Stimulated activated CD4-positive, alpha-beta T cell treated with anti-CD3 and anti-CD28 coated beads, Interleukin-4, amount 100 ng/mL, for 1 hour (primary cell): ENCODE data around the gene ARL16.

Experiments used
- DNase-seq: peaks from one replicate; pipeline ENCODE4 v3.0.0-alpha.2; 2020

ARL16 gene

GRCh38 chr17:81666092-81666341, 17.6 kb downstream of the ARL16 start:
- DNase-seq = no peak

- peak; percentile 67 for DNase-seq
These were observed 18.1 kb downstream of the ARL16 start for GRCh38 chr17:81665205-81666091.

GRCh38 chr17:81664051-81664470, 19.5 kb downstream of the ARL16 start:
- no peak for DNase-seq

DNA sequence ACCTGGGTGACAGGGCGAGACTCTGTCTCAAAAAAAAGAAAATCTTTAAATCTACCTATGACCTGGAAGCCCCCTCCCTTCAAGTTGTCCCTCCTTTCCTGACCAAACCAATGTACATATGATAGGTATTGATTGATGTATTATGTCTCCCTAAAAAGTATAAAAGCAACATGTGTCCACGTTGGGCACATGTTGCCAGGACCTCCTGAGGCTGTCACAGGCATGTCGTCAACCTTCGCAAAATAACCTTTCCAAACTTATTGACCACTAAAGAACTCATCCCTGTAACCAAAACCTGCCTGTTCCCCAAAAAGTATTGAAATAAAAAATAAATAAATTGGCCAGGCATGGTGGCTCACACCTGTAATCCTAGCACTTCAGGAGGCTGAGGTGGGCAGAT, 21.6 kb downstream of the ARL16 start:
- DNase-seq = no peak

- no peak for DNase-seq
These were observed 23.2 kb downstream of the ARL16 start for GRCh38 chr17:81660441-81660840.

DNA sequence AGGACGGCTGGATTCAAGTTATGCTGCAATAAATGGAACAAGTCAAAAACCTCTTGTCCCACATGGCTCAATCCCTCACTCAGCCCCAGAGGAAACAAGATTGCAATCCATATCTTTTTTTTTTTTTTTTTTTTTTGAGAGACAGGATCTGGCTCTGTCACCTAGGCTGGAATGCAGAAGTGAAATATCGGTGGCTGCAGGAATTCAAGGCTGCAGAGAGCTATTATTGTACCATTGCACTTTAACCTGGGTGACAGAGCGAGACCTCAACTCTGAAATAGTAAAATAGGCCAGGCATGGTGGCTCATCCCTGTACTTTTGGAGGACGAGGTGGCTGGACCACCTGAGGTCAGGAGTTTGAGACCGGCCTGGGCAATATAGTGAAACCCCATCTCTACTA, 24.6 kb downstream of the ARL16 start:
- DNase-seq = no peak

DNA sequence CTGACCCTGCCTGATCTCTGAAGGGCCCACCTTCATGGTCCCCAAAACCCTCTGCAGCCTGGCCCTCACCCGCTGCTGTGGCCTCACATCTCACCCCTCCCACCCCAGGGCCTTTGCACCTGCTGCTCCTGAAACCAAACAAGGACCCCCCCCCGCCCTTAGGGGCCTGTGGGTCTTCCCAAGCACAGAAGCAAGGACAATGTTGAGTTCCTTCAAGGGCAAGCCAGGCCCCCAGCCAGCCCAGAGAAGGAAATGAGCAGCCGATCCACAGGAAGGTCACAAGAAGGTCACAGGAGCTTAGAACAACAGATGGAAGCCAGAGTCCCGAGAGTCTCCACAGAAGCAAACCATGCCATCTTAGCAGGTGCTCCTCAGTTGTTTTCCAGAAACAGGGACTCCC, 26.8 kb downstream of the ARL16 start:
- DNase-seq = no peak

DNA sequence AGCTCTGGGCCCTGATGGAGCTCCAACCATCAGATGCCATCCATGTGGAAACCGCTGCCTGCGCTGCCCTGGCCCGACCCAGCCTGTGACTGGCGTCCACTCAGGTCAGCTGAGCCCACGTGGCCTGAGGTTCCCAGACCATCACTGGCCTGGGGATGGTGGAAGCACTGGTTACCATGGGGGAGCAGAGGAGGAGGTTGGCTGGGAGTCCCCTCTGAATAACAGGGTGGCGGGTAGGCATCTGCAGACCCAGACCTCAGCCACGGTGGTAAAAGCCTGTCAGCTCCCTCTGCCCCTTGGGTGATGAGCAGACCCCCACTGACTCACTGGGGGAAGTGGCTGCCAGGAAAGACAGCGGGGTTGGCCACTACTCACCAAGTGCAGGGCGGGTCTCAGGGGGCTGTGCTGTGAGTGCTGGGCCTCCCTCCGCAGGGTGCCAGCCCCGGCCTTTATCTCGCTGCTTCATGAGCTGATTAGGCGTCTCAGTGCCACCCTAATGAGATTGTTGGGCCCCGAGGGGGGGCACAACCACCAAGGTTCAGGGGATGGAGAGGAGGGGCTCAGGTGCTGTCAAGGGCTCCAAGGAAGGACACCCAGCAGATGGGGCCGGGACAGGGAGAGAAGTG, 27.4 kb downstream of the ARL16 start, which contains the start of gene PDE6G:
TSS of gene PDE6G (minus strand) at position 425 of the 626 bp plus-strand sequence. CDS start 3,237 bp downstream, outside the sequence.
- no peak for DNase-seq

DNA sequence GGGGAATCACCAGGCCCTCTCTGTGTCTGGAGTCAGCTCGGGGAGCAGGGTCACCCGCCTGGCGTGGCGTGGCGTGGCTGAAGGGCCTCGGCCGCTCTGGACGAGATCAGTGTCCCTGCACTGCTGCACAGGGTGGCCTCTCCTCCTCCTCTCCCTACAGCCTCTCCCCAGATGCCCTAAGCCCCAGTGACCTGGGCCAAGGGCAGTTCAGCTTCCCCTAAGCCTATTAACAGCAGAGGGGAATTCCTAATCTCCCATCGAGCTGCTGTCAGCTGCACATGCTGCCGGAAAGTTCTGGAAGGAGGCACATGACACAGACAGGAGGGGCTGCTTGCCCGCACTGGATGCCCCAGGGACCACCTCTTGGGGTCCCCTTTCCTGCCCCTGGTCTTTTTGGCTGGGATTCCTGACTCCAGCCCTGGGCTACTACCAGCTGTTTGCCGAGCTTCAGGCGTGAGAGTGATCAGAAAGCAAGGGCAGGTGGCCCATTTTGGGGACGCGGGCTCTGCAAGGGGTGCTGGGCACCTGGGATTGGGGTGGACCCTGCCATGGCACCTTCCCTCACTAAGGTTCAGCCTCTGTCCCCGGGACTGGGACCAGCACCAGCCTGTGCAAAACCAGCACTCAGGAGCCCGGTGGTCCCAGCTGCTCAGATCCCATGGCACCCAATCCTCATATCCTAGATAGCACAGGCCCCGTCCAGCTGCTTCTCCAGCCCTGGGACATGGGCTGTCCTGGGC, 28.0 kb downstream of the ARL16 start:
- DNase-seq = no peak

DNA sequence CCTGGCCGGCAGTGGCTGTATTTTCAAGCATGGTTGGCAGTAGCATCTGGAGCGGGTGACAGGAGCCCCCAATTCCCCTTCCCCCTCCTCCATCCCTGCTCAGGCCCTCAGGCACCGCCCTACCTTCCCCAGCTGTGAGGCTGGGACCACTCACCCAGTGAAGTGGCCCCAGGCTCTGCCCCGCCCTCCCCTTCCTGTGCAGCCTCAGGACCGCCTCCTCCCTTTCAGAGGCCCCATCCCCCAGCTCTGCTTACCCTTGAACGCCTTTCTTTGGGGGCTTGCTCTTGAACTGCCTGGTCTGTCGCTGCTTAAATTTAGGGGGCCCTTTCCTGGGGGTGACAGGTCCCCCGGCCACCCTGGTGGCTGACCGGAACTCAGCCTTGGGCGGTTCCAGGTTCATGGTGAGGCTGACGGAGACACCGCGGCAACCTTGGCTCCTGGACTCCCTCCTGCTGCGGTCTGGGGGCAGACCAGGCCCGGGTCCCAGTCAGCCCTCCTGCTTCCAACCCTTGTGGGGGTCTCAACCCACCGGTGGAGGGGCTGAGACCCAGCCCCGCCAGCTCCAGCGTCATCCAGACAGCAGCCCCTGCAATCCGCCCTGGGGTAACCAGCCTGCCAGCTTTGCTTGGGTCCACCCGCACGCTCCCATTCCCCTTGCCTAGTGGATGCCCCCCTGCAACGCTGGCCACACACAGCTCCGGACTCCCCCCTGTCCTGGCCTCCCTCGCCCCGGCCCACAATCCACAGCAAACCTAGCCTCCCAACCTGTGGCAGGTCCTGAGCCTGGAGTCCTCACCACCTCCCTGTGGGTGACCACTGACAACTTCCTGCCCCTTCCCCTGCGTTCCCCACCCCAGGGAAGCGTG, 30.5 kb downstream of the ARL16 start:
- DNase-seq = no peak

DNA sequence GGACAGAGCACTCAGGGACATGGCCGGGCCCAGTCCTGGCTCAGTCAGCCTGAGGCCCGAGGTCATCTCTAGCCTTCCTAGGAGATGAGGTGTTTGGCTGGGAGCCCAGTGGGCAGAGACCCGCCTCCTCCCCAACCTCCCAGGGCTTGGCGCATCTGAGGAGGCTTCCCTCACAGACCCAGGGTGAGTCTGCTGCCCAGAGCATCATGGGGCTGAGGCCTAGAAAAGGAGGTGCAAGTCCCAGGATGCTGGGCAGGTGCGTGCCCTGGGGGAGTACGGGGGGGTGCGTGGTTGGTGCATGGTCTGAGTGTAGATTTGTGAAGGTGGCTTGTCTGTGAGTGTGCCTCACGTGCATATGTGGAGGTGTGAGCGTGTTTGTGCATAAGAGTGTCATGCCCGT, 31.9 kb downstream of the ARL16 start:
- DNase-seq = no peak

DNA sequence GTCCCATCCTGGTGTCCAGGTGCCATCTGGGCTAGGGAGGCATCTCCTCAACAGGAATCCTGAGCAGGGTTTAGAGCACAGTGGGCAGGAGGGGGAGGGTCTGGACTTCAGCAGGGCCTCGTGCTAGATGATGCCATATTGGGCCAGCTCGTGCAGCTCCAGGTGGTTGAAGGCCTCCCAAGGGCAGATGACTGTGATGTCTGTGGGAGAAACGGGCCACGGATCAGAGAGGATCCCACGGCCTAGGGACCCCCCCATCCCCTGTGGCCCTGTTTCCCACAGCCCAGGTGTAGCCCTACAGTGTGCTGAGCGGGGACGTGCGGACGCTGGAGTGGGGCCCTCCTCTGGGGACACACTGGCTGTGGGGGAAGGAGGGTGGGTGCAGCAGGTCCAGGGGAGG, 32.6 kb downstream of the ARL16 start:
- no peak for DNase-seq

- DNase-seq = no peak
These were observed 34.9 kb downstream of the ARL16 start for GRCh38 chr17:81648707-81649085.

DNA sequence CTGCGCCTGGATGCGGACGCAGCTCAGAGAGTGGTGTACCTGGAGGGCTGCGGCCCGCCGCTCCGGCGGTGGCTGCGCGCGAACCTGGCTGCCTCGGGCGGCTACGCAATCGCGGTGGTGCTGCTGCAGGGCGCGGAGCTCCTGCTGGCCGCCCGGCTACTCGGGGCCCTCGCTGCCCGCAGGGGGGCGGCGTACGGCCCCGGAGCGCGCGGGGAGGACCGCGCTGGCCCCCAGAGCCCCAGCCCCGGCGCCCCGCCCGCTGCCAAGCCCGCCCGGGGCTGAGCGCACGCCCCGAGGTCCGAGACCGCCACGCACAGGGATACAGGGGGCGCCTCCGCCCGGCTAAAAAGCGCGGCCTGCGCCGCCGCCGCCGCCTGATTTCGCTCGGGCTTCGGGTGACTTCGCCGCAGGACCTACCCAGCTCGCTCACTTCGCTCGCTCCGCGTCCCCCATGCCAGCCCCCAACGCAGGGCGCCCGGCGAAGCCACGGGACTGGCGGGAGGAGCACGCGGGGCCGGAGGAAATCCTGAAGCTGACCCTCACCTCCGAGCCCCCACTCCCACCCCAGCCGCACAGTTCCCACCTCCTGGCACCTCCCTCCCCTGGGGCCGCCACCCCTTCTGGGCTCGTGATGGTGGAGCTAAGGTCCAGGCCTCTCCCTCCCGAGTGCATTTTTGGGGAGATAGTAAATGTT, 35.4 kb downstream of the ARL16 start:
- no peak for DNase-seq

- DNase-seq = no peak
These were observed 36.0 kb downstream of the ARL16 start for GRCh38 chr17:81647640-81648012.

DNA sequence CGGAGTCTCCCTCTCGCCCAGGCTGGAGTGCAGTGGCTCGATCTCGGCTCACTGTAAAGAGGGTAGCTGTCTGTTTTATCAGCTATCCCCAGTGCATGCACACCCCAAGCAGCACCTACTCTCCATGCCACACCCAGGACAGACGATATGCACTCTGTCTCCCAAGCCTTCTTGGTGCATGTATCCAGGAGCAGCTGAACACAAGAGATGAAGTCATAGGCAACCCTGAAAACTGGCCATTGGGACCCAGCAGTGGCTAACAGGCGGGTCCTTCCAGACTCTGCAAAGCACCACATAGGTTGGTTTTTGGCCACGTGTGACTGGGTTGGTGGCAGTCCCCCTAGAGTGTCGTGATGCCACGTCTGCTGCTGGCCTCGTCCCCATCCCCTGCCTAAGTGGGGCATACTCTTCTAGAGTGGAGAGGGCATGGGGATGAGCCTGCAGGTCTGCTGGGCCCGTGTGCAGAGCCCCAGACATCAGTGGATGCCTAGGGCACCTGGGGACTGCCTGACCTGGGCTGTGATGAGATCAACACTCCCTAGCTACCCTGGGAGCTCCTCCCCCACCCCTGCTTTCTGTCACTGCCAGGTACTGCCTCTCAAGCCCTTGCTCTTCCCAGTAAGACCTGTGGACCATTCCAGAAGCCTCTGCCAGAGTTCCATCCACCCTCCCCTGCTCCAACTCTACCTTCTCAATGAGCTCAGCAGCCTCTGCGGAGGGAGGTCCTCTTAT, 36.6 kb downstream of the ARL16 start:
- DNase-seq = no peak

- no peak for DNase-seq
These were observed 38.3 kb downstream of the ARL16 start for GRCh38 chr17:81644976-81645952.

DNA sequence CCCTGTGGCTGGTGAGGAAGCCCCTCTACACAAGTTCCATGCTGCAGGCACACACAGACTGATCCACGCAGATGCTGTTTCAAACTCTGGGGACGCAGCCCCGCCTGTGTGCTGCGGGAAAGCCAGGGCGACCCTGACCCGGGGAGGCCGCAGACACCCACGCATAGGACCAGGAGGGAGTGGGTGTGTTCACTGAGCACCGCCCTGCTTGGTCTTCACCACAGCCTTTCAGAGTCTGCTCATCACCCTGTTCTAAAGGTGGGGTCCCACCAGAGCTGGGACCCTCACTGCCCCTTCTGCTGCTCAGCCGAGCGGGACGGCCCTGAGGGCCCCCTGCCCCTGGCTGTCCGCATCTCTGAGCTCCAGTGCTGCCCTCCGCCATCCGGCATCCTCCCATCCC, 39.1 kb downstream of the ARL16 start:
- no peak for DNase-seq

DNA sequence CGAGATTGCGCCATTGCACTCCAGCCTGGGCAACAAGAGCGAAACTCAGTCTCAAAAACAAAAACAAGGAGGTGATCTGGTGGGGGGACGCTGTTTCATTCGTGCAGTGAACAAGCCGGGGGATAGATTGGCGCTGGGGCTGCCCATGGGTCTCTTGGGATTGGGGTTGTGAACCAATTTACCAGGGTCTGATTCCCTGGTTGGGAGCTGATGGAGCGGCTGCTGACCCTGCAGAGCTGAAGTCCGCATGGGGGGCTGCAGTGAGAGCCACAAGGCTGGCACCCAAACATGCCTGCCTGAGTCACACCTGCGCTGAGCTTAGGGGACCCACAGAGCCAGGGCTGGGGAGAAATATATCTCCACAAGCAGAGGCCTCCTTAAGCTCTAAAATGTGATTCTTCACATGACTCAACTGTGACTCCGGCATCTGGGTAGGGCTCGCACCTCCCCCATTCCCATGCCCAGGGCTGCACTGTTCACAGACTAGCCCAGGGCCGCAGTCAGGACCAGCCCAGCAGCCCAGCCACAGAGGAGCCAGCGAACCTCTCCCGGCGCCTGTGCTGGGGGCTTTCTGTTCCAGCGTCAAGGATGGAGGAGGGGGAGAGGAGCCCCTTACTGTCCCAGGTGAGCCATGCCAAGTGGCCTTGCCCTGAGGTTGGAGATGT, 41.6 kb downstream of the ARL16 start:
- DNase-seq = no peak

- DNase-seq = no peak
These were observed 43.6 kb downstream of the ARL16 start for GRCh38 chr17:81640011-81640410.
